ENCODE measurements around the gene MOB3C.
A peak's percentile ranks its signal among the peaks of the same experiment; 100 is the strongest.
"Not testable (repeated sequence)": the region's sequence is repeated elsewhere in the genome, so short reads cannot be mapped to it uniquely, and the experiment has no call there.

The MOB3C gene

GRCh38 chr1:46616277-46617107 is at the start of gene MOB3C:
Gene MOB3C, minus strand, starts transcription at chr1:46616811. Its CDS starts 3,490 bp downstream, at chr1:46613321.
- no peak for TF ChIP-seq CTCF (IDR thresholded peaks at IDR 0.05; ENCODE audit: low read depth, low read length, missing control alignments)
- peak within 1 kb of the TSS; percentile 69 for H3K4me3 ChIP-seq (ENCODE audit: low read depth, low read length)
- DNase-seq (ENCODE audit: low read depth) = no peak

- DNase-seq (ENCODE audit: low read depth) = no peak
- no peak for TF ChIP-seq CTCF (IDR thresholded peaks at IDR 0.05; ENCODE audit: low read depth, low read length, missing control alignments)
- no peak overlapping the region for H3K4me3 ChIP-seq (ENCODE audit: low read depth, low read length)
Observed at GRCh38 chr1:46665983-46666382, 49.4 kb upstream of the MOB3C start.

GRCh38 chr1:46662919-46663318 is 46.3 kb upstream of the MOB3C start:
- H3K4me3 ChIP-seq (ENCODE audit: low read depth, low read length); DNase-seq (ENCODE audit: low read depth): not testable (repeated sequence)

GRCh38 chr1:46660116-46660515 is 43.5 kb upstream of the MOB3C start:
- not testable (repeated sequence) for DNase-seq (ENCODE audit: low read depth); H3K4me3 ChIP-seq (ENCODE audit: low read depth, low read length)

- no peak for DNase-seq (ENCODE audit: low read depth)
- no peak overlapping the region for H3K4me3 ChIP-seq (ENCODE audit: low read depth, low read length)
- no peak for TF ChIP-seq CTCF (IDR thresholded peaks at IDR 0.05; ENCODE audit: low read depth, low read length, missing control alignments)
Observed at GRCh38 chr1:46659307-46659870, 42.8 kb upstream of the MOB3C start.

- no peak for TF ChIP-seq CTCF (IDR thresholded peaks at IDR 0.05; ENCODE audit: low read depth, low read length, missing control alignments)
Observed at GRCh38 chr1:46657775-46658174, 41.2 kb upstream of the MOB3C start.

GRCh38 chr1:46656643-46657042 is 40.0 kb upstream of the MOB3C start:
- TF ChIP-seq CTCF (IDR thresholded peaks at IDR 0.05; ENCODE audit: low read depth, low read length, missing control alignments) = no peak
- DNase-seq (ENCODE audit: low read depth) = no peak
- no peak overlapping the region for H3K4me3 ChIP-seq (ENCODE audit: low read depth, low read length)

More at GRCh38 chr1:46657775-46658174, 41.2 kb upstream of the MOB3C start:
- no peak overlapping the region for H3K4me3 ChIP-seq (ENCODE audit: low read depth, low read length)
- no peak for DNase-seq (ENCODE audit: low read depth)

GRCh38 chr1:46655848-46656247 is 39.2 kb upstream of the MOB3C start:
- TF ChIP-seq CTCF (IDR thresholded peaks at IDR 0.05; ENCODE audit: low read depth, low read length, missing control alignments) = no peak
- no peak for DNase-seq (ENCODE audit: low read depth)
- no peak overlapping the region for H3K4me3 ChIP-seq (ENCODE audit: low read depth, low read length)

- DNase-seq (ENCODE audit: low read depth); H3K4me3 ChIP-seq (ENCODE audit: low read depth, low read length): not testable (repeated sequence)
Observed at GRCh38 chr1:46654698-46655097, 38.1 kb upstream of the MOB3C start.
